ENCODE measurements around the gene SCFD2. TPM values are rescaled to one million over a fixed set of nuclear protein-coding genes. Genes with fewer than 3 reads are reported as not detected.

The SCFD2 gene
- total and polyA plus RNA-seq, 2 of the 8 experiments (the other 6 are each of a cell fraction or from before 2014, with no cell fraction given), result 6.2 to 10.2 TPM

DNA sequence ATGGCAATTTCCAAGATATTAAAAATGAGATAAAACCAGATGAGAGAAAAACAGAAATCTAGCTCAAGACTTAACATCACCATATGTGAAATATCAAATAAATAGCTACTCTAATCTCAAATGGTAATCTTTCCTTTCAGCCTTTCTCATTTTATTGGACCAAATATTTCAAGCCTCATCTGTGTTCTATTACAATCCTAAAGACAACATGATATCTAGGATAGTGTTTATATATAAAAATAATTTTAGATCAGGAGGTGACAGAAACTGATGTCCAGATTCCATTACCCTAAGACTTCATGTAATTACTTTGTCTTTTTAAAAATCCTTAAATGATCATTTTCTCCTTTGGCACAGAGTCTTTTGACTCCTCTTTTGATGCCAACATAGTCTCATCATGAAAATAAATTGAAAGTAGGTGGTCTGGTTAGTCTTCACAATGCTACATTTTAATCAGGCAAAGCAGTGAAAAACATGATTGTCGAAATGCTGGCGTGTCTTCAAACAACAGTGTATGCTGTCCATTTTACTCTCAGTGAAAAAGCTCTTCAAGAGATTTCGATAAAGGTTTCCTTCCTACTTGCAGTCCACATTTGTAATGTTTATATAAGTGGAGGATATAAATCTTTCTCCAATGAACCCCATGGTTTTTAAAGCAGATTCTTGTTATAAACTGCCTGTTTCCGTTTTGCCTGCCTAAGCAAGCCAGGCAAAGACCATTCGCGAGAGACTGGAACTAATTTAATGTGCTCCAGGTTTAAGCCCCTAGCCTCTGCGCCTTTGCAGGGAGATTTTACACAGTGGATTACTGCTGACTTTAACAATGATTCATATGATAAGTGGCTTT, 169.8 kb downstream of the SCFD2 start:
- POLR2A ChIA-PET (ENCODE audit: partially characterized antibody), result no interaction called here
- TF ChIP-seq YY1 (IDR thresholded peaks at IDR 0.05; ENCODE audit: low read depth, low read length), result no peak
- no peak for TF ChIP-seq SRF (IDR thresholded peaks at IDR 0.05; ENCODE audit: low read depth, low read length)
- no peak for TF ChIP-seq CBX5 (IDR thresholded peaks at IDR 0.05; ENCODE audit: low read depth, low read length)

More for the DNA sequence above, 169.8 kb downstream of the SCFD2 start:
- Histone ChIP-seq H3K79me1 (ENCODE audit: low read depth, low read length) (no peaks in the 10 kb centered on the region), H3K36me3 (ENCODE audit: control insufficient read depth in 2 of 4, insufficient read depth in 4 of 4, low read length in 3 of 4) (no peaks in the 10 kb centered on the region), H3K79me2 (ENCODE audit: control insufficient read depth in 1 of 2, insufficient read depth in 2 of 2, low read length in 2 of 2) (no peaks in the 10 kb centered on the region), H2AK5ac (ENCODE audit: low read depth, low read length) (no peak overlapping the region), H3K9me3 (ENCODE audit: insufficient read depth in 2 of 2, low read depth in 1 of 2, low read length in 1 of 2) (no peaks in the 10 kb centered on the region), H4K91ac (replicated peaks; ENCODE audit: insufficient read length, low read length) (no peak overlapping the region), H2BK12ac (ENCODE audit: low read depth, low read length) (no peak overlapping the region), H2BK5ac (ENCODE audit: low read depth, low read length) (no peak overlapping the region), H3K23ac (ENCODE audit: insufficient read length) (no peak overlapping the region), H4K8ac (ENCODE audit: extremely low read depth, insufficient read depth, low read length) (no peak overlapping the region), H3K18ac (ENCODE audit: extremely low read depth, low read length) (no peak overlapping the region), H3K4me2 (ENCODE audit: insufficient read depth in 1 of 2, low read depth in 2 of 2, low read length in 2 of 2) (no peak overlapping the region), H3K9ac (replicated peaks in 1 of 4; ENCODE audit: extremely low read depth in 1 of 4, low read depth in 3 of 4, low read length in 3 of 4) (no peak overlapping the region), H3K4me1 (replicated peaks in 1 of 4; ENCODE audit: control insufficient read depth in 3 of 4, insufficient read depth in 4 of 4, low read length in 3 of 4) (no peaks in the 10 kb centered on the region), H2BK20ac (ENCODE audit: low read length) (no peak overlapping the region), H2BK120ac (replicated peaks; ENCODE audit: low read depth, low read length) (no peak overlapping the region), H2AFZ (ENCODE audit: low read length) (no peak overlapping the region), H3K4me3 (ENCODE audit: extremely low read depth in 1 of 4, insufficient read depth in 2 of 4, low read depth in 3 of 4, low read length in 4 of 4) (no peak overlapping the region), H3K23me2 (ENCODE audit: low read depth, low read length) (no peaks in the 10 kb centered on the region; the same call in 1 of the 2 replicates), H4K20me1 (replicated peaks in 1 of 2; ENCODE audit: control insufficient read depth in 1 of 2, insufficient read depth in 2 of 2, low read length in 2 of 2) (no peaks in the 10 kb centered on the region), H4K5ac (ENCODE audit: insufficient read length, low read depth, low read length) (no peak overlapping the region), H2BK15ac (ENCODE audit: low read length) (no peak overlapping the region), H3K27me3 (replicated peaks in 1 of 4; ENCODE audit: control insufficient read depth in 3 of 4, extremely low read depth in 1 of 4, insufficient read depth in 3 of 4, low read length in 3 of 4) (no peaks in the 10 kb centered on the region), H3K27ac (ENCODE audit: low read depth, low read length) (no peak overlapping the region), H3K56ac (replicated peaks; ENCODE audit: insufficient read length, low read depth, low read length) (no peak overlapping the region), H3K14ac (ENCODE audit: insufficient read length) (no peak overlapping the region), H3K4ac (replicated peaks; ENCODE audit: insufficient read length, low read depth, low read length) (no peak overlapping the region)
- 94% methylated on average over 7 of the region's 7 CpGs; no CpG with 5 or more reads in 1 of the 2 experiments for WGBS, 2 experiments (ENCODE audit: extremely low coverage in 1 of 2, insufficient coverage in 1 of 2, insufficient read length in 1 of 2, insufficient replicate concordance in 2 of 2, low coverage in 1 of 2, low lambda C conversion rate in 2 of 2, missing lambda C conversion rate in 1 of 2)
- DNase-seq (ENCODE audit: low read depth in 1 of 2, low spot score in 2 of 2) (no peak), FAIRE-seq (no peak)
- CTCF ChIA-PET (ENCODE audit: partially characterized antibody), result interaction anchor here (0.6 to 1.3 kb wide), 8 partner anchors 11 to 1038 kb away, joined by 3 to 5 read pairs (median 3); no protein-coding TSS in a partner anchor

Data from H1 (cell line).